Large intestine (tissue), 3 donors: Measurements from ENCODE around the gene TIAM2. TPM values are rescaled to one million over a fixed set of nuclear protein-coding genes. Genes with fewer than 3 reads are reported as not detected.

ENCODE experiments used
- DNase-seq, 2 donors: peaks; one replicate each; pipeline versions ENCODE4 v3.0.0 to v3.0.0-alpha.2; 2013
- H3K27ac ChIP-seq: one replicate; pipeline ENCODE4 v1.5.1; 2013; ENCODE audit warnings: low read length
- H3K27me3 ChIP-seq: 2 replicates; pipeline ENCODE4 v1.6.1; 2013; ENCODE audit warnings: low read length; ENCODE audit not compliant: control insufficient read depth, insufficient read depth
- H3K36me3 ChIP-seq: 2 replicates; pipeline ENCODE4 v1.6.1; 2013; ENCODE audit warnings: low read length; ENCODE audit not compliant: control insufficient read depth, insufficient read depth
- H3K4me1 ChIP-seq: one replicate; pipeline ENCODE4 v1.6.1; 2013; ENCODE audit warnings: low read length; ENCODE audit not compliant: control insufficient read depth, insufficient read depth
- H3K4me3 ChIP-seq: one replicate; pipeline ENCODE4 v1.5.1; 2013; ENCODE audit warnings: low read length
- H3K9me3 ChIP-seq: one replicate; pipeline ENCODE4 v1.6.1; 2013; ENCODE audit warnings: mild to moderate bottlenecking, low read depth, low read length, moderate library complexity; ENCODE audit not compliant: control insufficient read depth
- WGBS: methylation state at CpG from one replicate; pipeline ENCODE4 v1.1.5; 2013; ENCODE audit warnings: low lambda C conversion rate; ENCODE audit not compliant: insufficient coverage; 5-methylcytosine and 5-hydroxymethylcytosine counted together
- polyA plus RNA-seq: library from polyadenylated mRNA; unstranded; fragments of 120-200 nt; gene quantifications from one replicate; pipeline ENCODE4 v1.2.1, GENCODE V29; 2013

TIAM2 gene
- polyA plus RNA-seq, 1 donor, result 16.3 TPM

GRCh38 chr6:155259204-155259603, 264.1 kb downstream of the TIAM2 start:
- WGBS, result no CpG with 5 or more reads among the region's 3 CpGs

GRCh38 chr6:155259897-155260296, 264.8 kb downstream of the TIAM2 start:
- Histone ChIP-seq H3K4me3 (no peak overlapping the region), H3K36me3 (peaks cover 47% of the 10 kb centered on the region), H3K27me3 (no peaks in the 10 kb centered on the region), H3K9me3 (no peaks in the 10 kb centered on the region), H3K27ac (no peak overlapping the region), H3K4me1 (no peaks in the 10 kb centered on the region)
- 100% methylated on average over 1 of the region's 5 CpGs for WGBS
- no peak for DNase-seq

More at GRCh38 chr6:155259204-155259603, 264.1 kb downstream of the TIAM2 start:
- H3K27me3 ChIP-seq, result no peaks in the 10 kb centered on the region
- H3K27ac ChIP-seq, result no peak overlapping the region
- DNase-seq, result no peak
- H3K4me1 ChIP-seq, result no peaks in the 10 kb centered on the region
- H3K9me3 ChIP-seq, result no peaks in the 10 kb centered on the region
- peaks cover 54% of the 10 kb centered on the region for H3K36me3 ChIP-seq
- H3K4me3 ChIP-seq, result no peak overlapping the region

GRCh38 chr6:155260686-155261085, 265.6 kb downstream of the TIAM2 start:
- Histone ChIP-seq H3K36me3 (peaks cover 47% of the 10 kb centered on the region), H3K9me3 (no peaks in the 10 kb centered on the region), H3K27me3 (no peaks in the 10 kb centered on the region), H3K4me3 (no peak overlapping the region), H3K27ac (no peak overlapping the region), H3K4me1 (no peaks in the 10 kb centered on the region)
- no CpG with 5 or more reads among the region's 3 CpGs for WGBS
- DNase-seq, result no peak

- no peak overlapping the region for H3K27ac ChIP-seq
- peaks cover 43% of the 10 kb centered on the region for H3K36me3 ChIP-seq
- DNase-seq, result no peak
- WGBS, result 100% methylated on average over 1 of the region's 11 CpGs
- H3K9me3 ChIP-seq, result no peaks in the 10 kb centered on the region
- no peak overlapping the region for H3K4me3 ChIP-seq
- no peaks in the 10 kb centered on the region for H3K4me1 ChIP-seq
- no peaks in the 10 kb centered on the region for H3K27me3 ChIP-seq
Measured at GRCh38 chr6:155261111-155261900, 266.2 kb downstream of the TIAM2 start.

- H3K9me3 ChIP-seq, result no peaks in the 10 kb centered on the region
- H3K4me3 ChIP-seq, result no peak overlapping the region
- H3K36me3 ChIP-seq, result peaks cover 35% of the 10 kb centered on the region
- no peak for DNase-seq
- no CpG with 5 or more reads among the region's 4 CpGs for WGBS
- H3K4me1 ChIP-seq, result no peaks in the 10 kb centered on the region
- no peaks in the 10 kb centered on the region for H3K27me3 ChIP-seq
- no peak overlapping the region for H3K27ac ChIP-seq
Measured at GRCh38 chr6:155262655-155263054, 267.5 kb downstream of the TIAM2 start.

- WGBS, result 80% methylated on average over 3 of the region's 10 CpGs
- DNase-seq, result no peak
Measured at GRCh38 chr6:155263373-155264063, 268.4 kb downstream of the TIAM2 start, which contains the start of gene CLDN20. Gene CLDN20 (plus strand): TSS chr6:155264013. CDS start chr6:155275720, 11,707 bp downstream.

GRCh38 chr6:155264693-155265320, 269.7 kb downstream of the TIAM2 start:
- DNase-seq, result no peak
- no CpG with 5 or more reads among the region's 9 CpGs for WGBS
- Histone ChIP-seq H3K4me3 (no peak overlapping the region), H3K27me3 (no peaks in the 10 kb centered on the region), H3K9me3 (no peaks in the 10 kb centered on the region), H3K27ac (no peak overlapping the region), H3K36me3 (peaks cover 16% of the 10 kb centered on the region), H3K4me1 (no peaks in the 10 kb centered on the region)

More at GRCh38 chr6:155263373-155264063, 268.4 kb downstream of the TIAM2 start, which contains the start of gene CLDN20:
- Histone ChIP-seq H3K4me1 (no peaks in the 10 kb centered on the region), H3K36me3 (peaks cover 29% of the 10 kb centered on the region), H3K27ac (no peak within 1 kb of the TSS), H3K9me3 (no peaks in the 10 kb centered on the region), H3K27me3 (no peaks in the 10 kb centered on the region), H3K4me3 (no peak within 1 kb of the TSS)

GRCh38 chr6:155265843-155266535, 270.9 kb downstream of the TIAM2 start:
- Histone ChIP-seq H3K27me3 (no peaks in the 10 kb centered on the region), H3K9me3 (no peaks in the 10 kb centered on the region), H3K4me3 (no peak overlapping the region), H3K36me3 (peaks cover 9% of the 10 kb centered on the region), H3K27ac (no peak overlapping the region), H3K4me1 (no peaks in the 10 kb centered on the region)
- WGBS, result no CpG with 5 or more reads among the region's 4 CpGs
- DNase-seq, result no peak

- Histone ChIP-seq H3K27ac (no peak overlapping the region), H3K36me3 (peaks cover 6% of the 10 kb centered on the region), H3K9me3 (no peaks in the 10 kb centered on the region), H3K4me3 (no peak overlapping the region), H3K27me3 (no peaks in the 10 kb centered on the region), H3K4me1 (no peaks in the 10 kb centered on the region)
- no CpG with 5 or more reads among the region's 2 CpGs for WGBS
- DNase-seq, result no peak
Measured at GRCh38 chr6:155267411-155267810, 272.3 kb downstream of the TIAM2 start.
